ENCODE measurements around the gene ASPM. TPM values are rescaled to one million over a fixed set of nuclear protein-coding genes. Genes with fewer than 3 reads are reported as not detected.

Gene ASPM
- polyA plus RNA-seq, 2 of the 4 experiments (the other 2 are of a cell fraction), result 19.0 to 35.5 TPM

DNA sequence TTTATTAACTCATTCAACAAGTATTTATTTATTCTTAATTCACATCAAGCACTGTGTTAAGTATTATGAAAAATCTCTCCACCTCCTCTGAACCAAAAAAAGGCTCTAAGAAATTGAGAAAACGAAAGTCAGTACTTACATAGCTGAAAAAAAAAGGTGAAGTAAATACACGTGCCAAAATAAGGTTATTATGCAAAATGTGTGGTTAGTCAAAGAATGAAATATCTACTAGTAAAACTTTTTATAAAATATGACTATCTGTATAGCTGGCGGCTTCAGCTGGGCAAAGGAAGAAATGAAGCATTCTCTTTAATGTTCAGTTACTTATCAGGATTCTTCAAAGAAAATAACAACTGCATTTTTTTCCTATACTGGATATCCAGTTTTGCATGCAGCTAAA lies 35.5 kb upstream of the ASPM start (continued):
- no peak for TF ChIP-seq HDAC2 (IDR thresholded peaks at IDR 0.05)
- TF ChIP-seq FOXS1 (CRISPR knock-in tag; IDR thresholded peaks at IDR 0.05), result no peak
- TF ChIP-seq, protein P1, sequence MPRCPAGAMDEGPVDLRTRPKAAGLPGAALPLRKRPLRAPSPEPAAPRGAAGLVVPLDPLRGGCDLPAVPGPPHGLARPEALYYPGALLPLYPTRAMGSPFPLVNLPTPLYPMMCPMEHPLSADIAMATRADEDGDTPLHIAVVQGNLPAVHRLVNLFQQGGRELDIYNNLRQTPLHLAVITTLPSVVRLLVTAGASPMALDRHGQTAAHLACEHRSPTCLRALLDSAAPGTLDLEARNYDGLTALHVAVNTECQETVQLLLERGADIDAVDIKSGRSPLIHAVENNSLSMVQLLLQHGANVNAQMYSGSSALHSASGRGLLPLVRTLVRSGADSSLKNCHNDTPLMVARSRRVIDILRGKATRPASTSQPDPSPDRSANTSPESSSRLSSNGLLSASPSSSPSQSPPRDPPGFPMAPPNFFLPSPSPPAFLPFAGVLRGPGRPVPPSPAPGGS (IDR thresholded peaks at IDR 0.05), result no peak

- DNase-seq (ENCODE audit: low read depth in 1 of 2, low spot score in 1 of 2), result peak; percentile 33 to 69
- no peaks in the 10 kb centered on the region for H3K9me3 ChIP-seq
- ChIA-PET CTCF (interaction anchor here (0.7 to 3.2 kb wide), 13 partner anchors 9 to 206 kb away, joined by 3 to 14 read pairs (median 4); no protein-coding TSS in a partner anchor), POLR2A (no interaction called here)
- no peak for TF ChIP-seq REST (IDR thresholded peaks at IDR 0.05)
- no peak for TF ChIP-seq HOXB5 (CRISPR knock-in tag; IDR thresholded peaks at IDR 0.05)
- TF ChIP-seq SMC3 (IDR thresholded peaks at IDR 0.05), result peak; percentile 55
- TF ChIP-seq GATA3 (IDR thresholded peaks at IDR 0.05; ENCODE audit: borderline replicate concordance), result no peak
- peak; percentile 75 to 79 for TF ChIP-seq RAD21 (conservative IDR thresholded peaks at IDR 0.05 in 1 of 2, IDR thresholded peaks at IDR 0.05 in 1 of 2)
- TF ChIP-seq CHD4 (IDR thresholded peaks at IDR 0.05; ENCODE audit: borderline replicate concordance), result no peak
- no peak for TF ChIP-seq MYC (IDR thresholded peaks at IDR 0.05; ENCODE audit: borderline replicate concordance, low read length)
- TF ChIP-seq, protein P2, sequence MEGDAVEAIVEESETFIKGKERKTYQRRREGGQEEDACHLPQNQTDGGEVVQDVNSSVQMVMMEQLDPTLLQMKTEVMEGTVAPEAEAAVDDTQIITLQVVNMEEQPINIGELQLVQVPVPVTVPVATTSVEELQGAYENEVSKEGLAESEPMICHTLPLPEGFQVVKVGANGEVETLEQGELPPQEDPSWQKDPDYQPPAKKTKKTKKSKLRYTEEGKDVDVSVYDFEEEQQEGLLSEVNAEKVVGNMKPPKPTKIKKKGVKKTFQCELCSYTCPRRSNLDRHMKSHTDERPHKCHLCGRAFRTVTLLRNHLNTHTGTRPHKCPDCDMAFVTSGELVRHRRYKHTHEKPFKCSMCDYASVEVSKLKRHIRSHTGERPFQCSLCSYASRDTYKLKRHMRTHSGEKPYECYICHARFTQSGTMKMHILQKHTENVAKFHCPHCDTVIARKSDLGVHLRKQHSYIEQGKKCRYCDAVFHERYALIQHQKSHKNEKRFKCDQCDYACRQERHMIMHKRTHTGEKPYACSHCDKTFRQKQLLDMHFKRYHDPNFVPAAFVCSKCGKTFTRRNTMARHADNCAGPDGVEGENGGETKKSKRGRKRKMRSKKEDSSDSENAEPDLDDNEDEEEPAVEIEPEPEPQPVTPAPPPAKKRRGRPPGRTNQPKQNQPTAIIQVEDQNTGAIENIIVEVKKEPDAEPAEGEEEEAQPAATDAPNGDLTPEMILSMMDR (IDR thresholded peaks at IDR 0.05), result peak; percentile 83
- TF ChIP-seq MAFK (IDR thresholded peaks at IDR 0.05; ENCODE audit: partially characterized antibody), result peak; percentile 70
- 20% methylated on average over 3 of the region's 3 CpGs for WGBS (ENCODE audit: missing lambda C conversion rate)
- H3K4me2 ChIP-seq, result no peak overlapping the region
- peak overlapping the region; percentile 65 to 78; a peak in 3 of 6 replicates for H3K27ac ChIP-seq
- ATAC-seq, result peak; percentile 90 to 94
- H3K4me1 ChIP-seq, result peaks cover 25% of the 10 kb centered on the region
- no peak overlapping the region for H3K4me3 ChIP-seq
- FAIRE-seq, result no peak
These were observed 33.9 kb upstream of the ASPM start for GRCh38 chr1:197180252-197180878.

DNA sequence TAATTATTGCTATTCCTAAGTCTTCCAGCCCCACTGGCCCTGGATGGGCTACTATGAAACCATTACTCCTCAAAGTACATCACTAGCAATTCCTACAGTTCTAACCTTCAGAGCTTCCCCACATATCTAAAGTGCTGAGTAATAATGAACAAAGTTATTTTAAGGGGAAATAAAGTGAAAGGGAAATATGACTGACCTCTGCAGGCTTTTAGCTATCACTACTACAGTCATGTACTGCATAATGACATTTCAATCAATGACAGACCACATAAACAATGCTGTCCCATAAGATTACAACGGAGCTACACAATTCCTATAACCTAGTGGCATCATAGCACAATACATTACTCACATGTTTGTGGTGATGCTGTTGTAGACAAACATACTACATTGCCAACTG lies 32.5 kb upstream of the ASPM start:
- peaks cover 37% of the 10 kb centered on the region for H3K4me1 ChIP-seq
- CTCF ChIA-PET, result interaction anchor here (0.9 to 3.2 kb wide), 8 partner anchors 11 to 208 kb away, joined by 3 to 14 read pairs (median 3); no protein-coding TSS in a partner anchor
- no peak overlapping the region for H3K4me3 ChIP-seq
- DNase-seq (ENCODE audit: low read depth in 1 of 2, low spot score in 1 of 2), result peak in 1 of 2 experiments; percentile 74
- peak; percentile 79 to 85 for ATAC-seq
- WGBS (ENCODE audit: missing lambda C conversion rate), result 0% methylated on average over 1 of the region's 1 CpG
- POLR2A ChIA-PET, result interaction anchor here (0.7 kb wide), 1 partner anchor 178 kb away, joined by 3 read pairs; no protein-coding TSS in a partner anchor
- no peaks in the 10 kb centered on the region for H3K9me3 ChIP-seq
- peak; percentile 84 for TF ChIP-seq NFE2L2 (conservative IDR thresholded peaks at IDR 0.05; ENCODE audit: low read length)
- TF ChIP-seq EHF (CRISPR knock-in tag; IDR thresholded peaks at IDR 0.05), result no peak
- peak in 1 of 2 experiments; percentile 39; a peak in 2 of 5 replicates for TF ChIP-seq RAD21 (conservative IDR thresholded peaks at IDR 0.05 in 1 of 2, IDR thresholded peaks at IDR 0.05 in 1 of 2)
- peak; percentile 90 for TF ChIP-seq MAFK (IDR thresholded peaks at IDR 0.05; ENCODE audit: partially characterized antibody)
- TF ChIP-seq JUNB (IDR thresholded peaks at IDR 0.05), result no peak
- TF ChIP-seq ZSCAN20 (CRISPR knock-in tag; IDR thresholded peaks at IDR 0.05), result no peak
- TF ChIP-seq, protein P2 (IDR thresholded peaks at IDR 0.05), result peak; percentile 18; the same call in 1 of the 3 replicates
- 0 out of 3 replicates have a peak, but pooled peaks have one; percentile 27 for TF ChIP-seq SMC3 (IDR thresholded peaks at IDR 0.05)
- TF ChIP-seq HOXB13 (CRISPR knock-in tag; IDR thresholded peaks at IDR 0.05; ENCODE audit: low read depth), result no peak
- no peak for TF ChIP-seq FOSB (CRISPR knock-in tag; IDR thresholded peaks at IDR 0.05)
- TF ChIP-seq, protein P1 (IDR thresholded peaks at IDR 0.05), result no peak
- no peak for TF ChIP-seq HOXA7 (CRISPR knock-in tag; IDR thresholded peaks at IDR 0.05)
- no peak for TF ChIP-seq HES2 (IDR thresholded peaks at IDR 0.05)
- FAIRE-seq, result no peak
- peak overlapping the region; percentile 41 for H3K4me2 ChIP-seq
- H3K27ac ChIP-seq, result peak overlapping the region; percentile 65 to 78
